ENCODE results near the gene BTBD9. TPM values are rescaled to one million over a fixed set of nuclear protein-coding genes. Genes with fewer than 3 reads are reported as not detected.

BTBD9 gene
- total RNA-seq, 4 donors from 2014 or later: 11.7 to 17.7 (median 14.1) TPM

GRCh38 chr6:38214159-38214558 lies 425.6 kb downstream of the BTBD9 start:
- no peak for TF ChIP-seq CTCF (IDR thresholded peaks at IDR 0.05; ENCODE audit: low read depth)

GRCh38 chr6:38213251-38213658 lies 426.5 kb downstream of the BTBD9 start:
- no peak for TF ChIP-seq CTCF (IDR thresholded peaks at IDR 0.05; ENCODE audit: low read depth)

- no peak for TF ChIP-seq CTCF (IDR thresholded peaks at IDR 0.05; ENCODE audit: low read depth)
Observed at GRCh38 chr6:38212579-38212978, 427.1 kb downstream of the BTBD9 start.

GRCh38 chr6:38212116-38212515 lies 427.6 kb downstream of the BTBD9 start:
- no peak for TF ChIP-seq CTCF (IDR thresholded peaks at IDR 0.05; ENCODE audit: low read depth)

GRCh38 chr6:38209371-38210260 lies 430.1 kb downstream of the BTBD9 start:
- no peak for TF ChIP-seq CTCF (IDR thresholded peaks at IDR 0.05; ENCODE audit: low read depth)

- TF ChIP-seq CTCF (IDR thresholded peaks at IDR 0.05; ENCODE audit: low read depth): no peak
Observed at GRCh38 chr6:38208028-38208427, 431.7 kb downstream of the BTBD9 start.

- no peak for TF ChIP-seq CTCF (IDR thresholded peaks at IDR 0.05; ENCODE audit: low read depth)
Observed at GRCh38 chr6:38207375-38207774, 432.4 kb downstream of the BTBD9 start.
